SK-N-SH (cell line): ENCODE data around the gene IGFBPL1. TPM values are rescaled to one million over a fixed set of nuclear protein-coding genes. Genes with fewer than 3 reads are reported as not detected.

Source experiments
- CTCF ChIA-PET: fragments of 300-600, 350-600 bp; formaldehyde crosslinking; extraction: SDS; loops from one replicate; lab custom pipeline; 2021; lab: Yijun Ruan, JAX
- POLR2A ChIA-PET: fragments of 350-600 bp; sonication (Branson Sonifier 250); formaldehyde crosslinking; extraction: SDS; loops from one replicate; lab custom pipeline; 2020; ENCODE audit warnings: antibody characterized with exemption, inconsistent platforms; lab: Yijun Ruan, JAX
- DNase-seq: peaks from one replicate; pipeline ENCODE4 v3.0.0; 2012
- H2AFZ ChIP-seq: fragments of 200-600 bp; sonication (generic); 2 replicates; pipeline ENCODE4 v1.8.1; 2016; ENCODE audit warnings: antibody characterized with exemption, mild to moderate bottlenecking, low read depth
- H3F3A ChIP-seq: fragments of 200-600 bp; sonication (generic); replicated peaks from 2 replicates; pipeline ENCODE3; 2016; ENCODE audit warnings: antibody characterized with exemption, mild to moderate bottlenecking; ENCODE audit not compliant: insufficient read depth
- H3K27ac ChIP-seq, 2 experiments: fragments of 200-500 bp in 1 of 2; fragments of 200-600 bp in 1 of 2; sonication (Bioruptor generic) in 1 of 2; sonication (generic), shearing (Covaris generic) in 1 of 2; 2 replicates each; pipeline versions ENCODE4 v1.5.1 to v1.6.1; 2014 to 2016; ENCODE audit warnings: low read depth in 2 of 2, inconsistent platforms in 1 of 2, low read length in 1 of 2, mild to moderate bottlenecking in 1 of 2, mixed read lengths in 1 of 2
- H3K27me3 ChIP-seq: fragments of 200-600 bp; sonication (generic), shearing (Covaris generic); 2 replicates; pipeline ENCODE4 v1.6.1; 2016; ENCODE audit warnings: mixed run types; ENCODE audit not compliant: insufficient read depth
- H3K36me3 ChIP-seq, 2 experiments: fragments of 200-500 bp in 1 of 2; fragments of 200-600 bp in 1 of 2; sonication (Bioruptor generic) in 1 of 2; sonication (generic) in 1 of 2; replicated peaks in 1 of 2; 2 replicates each; pipeline versions ENCODE3 to v1.5.1; 2014 to 2016; ENCODE audit warnings: low read length in 1 of 2, mild to moderate bottlenecking in 1 of 2; ENCODE audit not compliant: insufficient read depth in 2 of 2, control insufficient read depth in 1 of 2
- H3K4me1 ChIP-seq, 2 experiments: fragments of 200-500 bp in 1 of 2; fragments of 200-600 bp in 1 of 2; sonication (Bioruptor generic) in 1 of 2; sonication (generic), shearing (Covaris generic) in 1 of 2; 2 replicates each; pipeline versions ENCODE4 v1.5.1 to v1.6.1; 2014 to 2016; ENCODE audit warnings: low read depth in 1 of 2, low read length in 1 of 2, mixed run types in 1 of 2; ENCODE audit not compliant: insufficient read depth in 2 of 2, control insufficient read depth in 1 of 2
- H3K4me2 ChIP-seq: fragments of 200-600 bp; sonication (generic), shearing (Covaris generic); 2 replicates; pipeline ENCODE4 v1.6.1; 2017; ENCODE audit warnings: mixed run types
- H3K4me3 ChIP-seq, 2 experiments: fragments of 200-500 bp in 1 of 2; fragments of 200-600 bp in 1 of 2; sonication (Bioruptor generic) in 1 of 2; sonication (generic), shearing (Covaris generic) in 1 of 2; 2 replicates each; pipeline versions ENCODE4 v1.5.1 to v1.8.1; 2014 to 2016; ENCODE audit warnings: low read depth in 2 of 2, inconsistent platforms in 1 of 2, low read length in 1 of 2, mild to moderate bottlenecking in 1 of 2, mixed read lengths in 1 of 2, moderate library complexity in 1 of 2
- H3K79me2 ChIP-seq: fragments of 200-600 bp; sonication (generic); 2 replicates; pipeline ENCODE4 v1.8.1; 2017; ENCODE audit warnings: mild to moderate bottlenecking; ENCODE audit not compliant: insufficient read depth
- H3K9ac ChIP-seq: fragments of 200-600 bp; sonication (generic); 2 replicates; pipeline ENCODE4 v1.6.1; 2017; ENCODE audit warnings: mixed run types
- H3K9me2 ChIP-seq: fragments of 200-600 bp; sonication (generic); 2 replicates; pipeline ENCODE4 v1.6.1; 2017; ENCODE audit warnings: mixed run types
- H3K9me3 ChIP-seq: fragments of 200-600 bp; sonication (generic); 2 replicates; pipeline ENCODE4 v1.6.1; 2017; ENCODE audit warnings: mixed run types, mild to moderate bottlenecking, moderate library complexity
- H4K20me1 ChIP-seq: fragments of 200-600 bp; sonication (generic); 2 replicates; pipeline ENCODE4 v1.6.1; 2017; ENCODE audit warnings: mild to moderate bottlenecking, mixed run types; ENCODE audit not compliant: insufficient read depth
- GABPA ChIP-seq: IDR thresholded peaks from 2 replicates; pipeline ENCODE4 v1.4.0; 2012; ENCODE audit warnings: low read depth, mild to moderate bottlenecking
- POLR2AphosphoS5 ChIP-seq: IDR thresholded peaks from 2 replicates; pipeline ENCODE4 v1.6.1; 2012; ENCODE audit warnings: low read depth, low read length
- RAD21 ChIP-seq: IDR thresholded peaks from 2 replicates; pipeline ENCODE4 v1.6.1; 2012; ENCODE audit warnings: mild to moderate bottlenecking, low read length
- TCF12 ChIP-seq: IDR thresholded peaks from 2 replicates; pipeline ENCODE4 v1.4.0; 2012
- YY1 ChIP-seq: IDR thresholded peaks from 2 replicates; pipeline ENCODE4 v1.4.0; 2012; ENCODE audit warnings: low read depth, mild to moderate bottlenecking
- WGBS: methylation state at CpG from one replicate; pipeline ENCODE4 v1.1.6; 2017; ENCODE audit warnings: low lambda C conversion rate; 5-methylcytosine and 5-hydroxymethylcytosine counted together
- polyA plus RNA-seq, 3 experiments: library from polyadenylated mRNA; depleted of rRNA; stranded (reverse); fragments of >200 nt; gene quantifications; 2 replicates each; pipeline ENCODE4 v1.2.3, GENCODE V29; 2012
- TF ChIP-seq, protein P1 (sequence below): IDR thresholded peaks from 2 replicates; pipeline ENCODE4 v1.4.0; 2012; ENCODE audit warnings: low read depth, borderline replicate concordance
- TF ChIP-seq, protein P2 (sequence below): IDR thresholded peaks from 2 replicates; pipeline ENCODE4 v1.6.1; 2012; ENCODE audit warnings: mild to moderate bottlenecking, low read depth, low read length, moderate library complexity
- TF ChIP-seq, protein P3 (sequence below): fragments of 200-600 bp; sonication (generic); IDR thresholded peaks from 2 replicates; pipeline ENCODE4 v1.6.1; 2017; ENCODE audit warnings: antibody characterized with exemption, mild to moderate bottlenecking, moderate library complexity
- TF ChIP-seq, protein P4 (sequence below): IDR thresholded peaks from 2 replicates; pipeline ENCODE4 v1.4.0; 2012; ENCODE audit warnings: low read depth
- TF ChIP-seq, protein P5 (sequence below): IDR thresholded peaks from 2 replicates; pipeline ENCODE4; 2012

The IGFBPL1 gene
- polyA plus RNA-seq, 1 of the 3 experiments (the other 2 are of a cell fraction): 0.41 TPM

DNA sequence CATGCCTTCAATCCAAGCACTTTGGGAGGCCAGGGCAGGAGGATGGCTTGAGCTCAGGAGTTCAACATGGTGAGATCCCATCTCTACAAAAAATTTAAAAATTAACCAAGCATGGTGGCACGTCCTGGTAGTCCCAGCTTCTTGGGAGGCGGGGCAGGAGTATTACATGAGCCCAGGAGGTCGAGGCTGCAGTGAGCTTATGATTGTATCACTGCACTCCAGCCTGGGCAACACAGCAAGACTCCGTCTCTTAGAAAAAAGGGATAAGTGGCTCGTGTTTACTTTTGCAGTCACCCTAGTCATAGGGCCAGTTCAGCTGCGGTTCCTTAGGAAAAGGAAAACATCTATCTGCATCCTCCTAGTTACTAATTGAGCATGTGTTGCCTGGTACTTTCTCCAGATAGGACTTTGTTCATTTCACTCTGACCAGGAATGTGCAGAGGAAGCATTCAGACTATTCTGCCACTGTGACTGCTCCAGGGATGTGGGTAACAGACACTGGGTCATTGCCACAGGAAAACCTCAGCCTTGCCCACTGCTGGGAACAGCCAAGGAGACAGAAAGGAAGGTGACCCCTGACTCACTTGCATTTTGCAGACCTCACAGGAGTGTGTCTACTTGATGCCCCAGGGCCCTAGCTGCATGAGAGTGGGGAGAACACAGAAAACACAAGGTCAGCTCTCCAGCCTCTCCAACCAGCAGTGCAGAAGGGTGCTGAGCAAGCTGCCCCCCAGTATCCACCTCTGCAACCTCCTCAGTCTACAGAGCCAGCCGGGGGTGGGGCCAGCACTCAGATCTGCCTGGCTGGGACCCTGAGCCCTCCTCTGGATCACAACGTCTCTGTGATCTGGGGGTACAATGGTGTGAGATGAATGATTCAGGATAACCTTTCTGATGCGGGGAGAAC, 65.6 kb downstream of the IGFBPL1 start:
- Histone ChIP-seq H3K9me2 (no peaks in the 10 kb centered on the region), H3K79me2 (no peaks in the 10 kb centered on the region), H3K9me3 (no peaks in the 10 kb centered on the region), H3K9ac (no peak overlapping the region), H3F3A (no peaks in the 10 kb centered on the region), H3K4me2 (no peak overlapping the region), H4K20me1 (no peaks in the 10 kb centered on the region), H2AFZ (no peak overlapping the region), H3K27me3 (no peaks in the 10 kb centered on the region), H3K4me3 (no peak overlapping the region), H3K36me3 (no peaks in the 10 kb centered on the region), H3K27ac (no peak overlapping the region), H3K4me1 (peaks cover 0 to 27% of the 10 kb centered on the region in 2 experiments; a peak in 2 of 4 replicates)
- DNase-seq: no peak
- WGBS: 52% methylated on average over 9 of the region's 9 CpGs
- CTCF ChIA-PET: interaction anchor here (0.9 to 7.2 kb wide), 10 partner anchors 13 to 454 kb away, joined by 3 to 124 read pairs (median 4); no protein-coding TSS in a partner anchor
- TF ChIP-seq YY1 (no peak), TCF12 (no peak), POLR2AphosphoS5 (no peak)
- TF ChIP-seq, protein P1, sequence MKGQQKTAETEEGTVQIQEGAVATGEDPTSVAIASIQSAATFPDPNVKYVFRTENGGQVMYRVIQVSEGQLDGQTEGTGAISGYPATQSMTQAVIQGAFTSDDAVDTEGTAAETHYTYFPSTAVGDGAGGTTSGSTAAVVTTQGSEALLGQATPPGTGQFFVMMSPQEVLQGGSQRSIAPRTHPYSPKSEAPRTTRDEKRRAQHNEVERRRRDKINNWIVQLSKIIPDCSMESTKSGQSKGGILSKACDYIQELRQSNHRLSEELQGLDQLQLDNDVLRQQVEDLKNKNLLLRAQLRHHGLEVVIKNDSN: no peak
- TF ChIP-seq, all 33 proteins: peak for 0
- POLR2A ChIA-PET: no interaction called here

DNA sequence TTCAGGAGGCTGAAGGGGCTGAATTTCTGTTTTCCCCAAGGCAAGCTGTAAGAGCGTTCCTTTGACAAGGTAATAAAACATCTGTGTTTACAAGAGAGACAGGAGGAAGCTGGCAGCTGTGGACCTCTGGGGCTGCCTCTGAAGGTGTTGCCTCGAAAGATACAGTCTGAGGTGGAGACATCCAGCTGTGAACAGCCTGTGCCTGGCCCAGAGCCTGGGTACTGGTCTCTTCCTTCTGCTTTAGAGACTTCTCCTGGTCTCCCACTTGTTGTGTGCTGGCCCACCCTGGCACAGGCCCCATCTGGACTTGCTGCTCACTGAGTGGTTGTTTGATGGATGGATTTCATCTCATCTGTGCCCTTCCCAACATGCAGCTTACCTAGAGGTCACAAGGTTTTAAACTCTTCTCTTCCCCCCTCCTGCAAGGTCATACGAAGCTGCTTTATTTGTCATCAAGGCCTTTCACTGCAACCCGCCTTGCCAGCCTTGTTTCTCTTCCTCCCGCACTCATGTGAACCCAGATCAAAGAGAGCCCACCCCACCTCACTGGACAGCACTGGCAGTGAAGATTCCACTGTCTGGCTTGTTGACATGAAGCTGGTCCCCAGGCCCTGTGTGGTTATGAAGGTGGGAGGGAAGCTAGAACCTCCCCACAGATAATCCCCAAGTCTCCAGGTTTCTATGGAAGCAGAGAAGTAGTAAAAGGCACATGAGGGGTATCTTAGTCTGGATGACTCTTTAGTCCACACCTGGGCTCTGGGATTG, 66.7 kb downstream of the IGFBPL1 start:
- Histone ChIP-seq H3K36me3 (no peaks in the 10 kb centered on the region), H4K20me1 (no peaks in the 10 kb centered on the region), H3F3A (no peaks in the 10 kb centered on the region), H3K9me3 (no peaks in the 10 kb centered on the region), H3K9ac (no peak overlapping the region), H3K9me2 (no peaks in the 10 kb centered on the region), H3K4me3 (no peak overlapping the region), H3K27ac (no peak overlapping the region), H2AFZ (no peak overlapping the region), H3K79me2 (no peaks in the 10 kb centered on the region), H3K27me3 (no peaks in the 10 kb centered on the region), H3K4me2 (no peak overlapping the region), H3K4me1 (peaks cover 0 to 27% of the 10 kb centered on the region in 2 experiments; a peak in 2 of 4 replicates)
- TF ChIP-seq, protein P2, sequence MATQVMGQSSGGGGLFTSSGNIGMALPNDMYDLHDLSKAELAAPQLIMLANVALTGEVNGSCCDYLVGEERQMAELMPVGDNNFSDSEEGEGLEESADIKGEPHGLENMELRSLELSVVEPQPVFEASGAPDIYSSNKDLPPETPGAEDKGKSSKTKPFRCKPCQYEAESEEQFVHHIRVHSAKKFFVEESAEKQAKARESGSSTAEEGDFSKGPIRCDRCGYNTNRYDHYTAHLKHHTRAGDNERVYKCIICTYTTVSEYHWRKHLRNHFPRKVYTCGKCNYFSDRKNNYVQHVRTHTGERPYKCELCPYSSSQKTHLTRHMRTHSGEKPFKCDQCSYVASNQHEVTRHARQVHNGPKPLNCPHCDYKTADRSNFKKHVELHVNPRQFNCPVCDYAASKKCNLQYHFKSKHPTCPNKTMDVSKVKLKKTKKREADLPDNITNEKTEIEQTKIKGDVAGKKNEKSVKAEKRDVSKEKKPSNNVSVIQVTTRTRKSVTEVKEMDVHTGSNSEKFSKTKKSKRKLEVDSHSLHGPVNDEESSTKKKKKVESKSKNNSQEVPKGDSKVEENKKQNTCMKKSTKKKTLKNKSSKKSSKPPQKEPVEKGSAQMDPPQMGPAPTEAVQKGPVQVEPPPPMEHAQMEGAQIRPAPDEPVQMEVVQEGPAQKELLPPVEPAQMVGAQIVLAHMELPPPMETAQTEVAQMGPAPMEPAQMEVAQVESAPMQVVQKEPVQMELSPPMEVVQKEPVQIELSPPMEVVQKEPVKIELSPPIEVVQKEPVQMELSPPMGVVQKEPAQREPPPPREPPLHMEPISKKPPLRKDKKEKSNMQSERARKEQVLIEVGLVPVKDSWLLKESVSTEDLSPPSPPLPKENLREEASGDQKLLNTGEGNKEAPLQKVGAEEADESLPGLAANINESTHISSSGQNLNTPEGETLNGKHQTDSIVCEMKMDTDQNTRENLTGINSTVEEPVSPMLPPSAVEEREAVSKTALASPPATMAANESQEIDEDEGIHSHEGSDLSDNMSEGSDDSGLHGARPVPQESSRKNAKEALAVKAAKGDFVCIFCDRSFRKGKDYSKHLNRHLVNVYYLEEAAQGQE: no peak
- TF ChIP-seq GABPA (no peak), RAD21 (no peak)
- TF ChIP-seq, protein P3, sequence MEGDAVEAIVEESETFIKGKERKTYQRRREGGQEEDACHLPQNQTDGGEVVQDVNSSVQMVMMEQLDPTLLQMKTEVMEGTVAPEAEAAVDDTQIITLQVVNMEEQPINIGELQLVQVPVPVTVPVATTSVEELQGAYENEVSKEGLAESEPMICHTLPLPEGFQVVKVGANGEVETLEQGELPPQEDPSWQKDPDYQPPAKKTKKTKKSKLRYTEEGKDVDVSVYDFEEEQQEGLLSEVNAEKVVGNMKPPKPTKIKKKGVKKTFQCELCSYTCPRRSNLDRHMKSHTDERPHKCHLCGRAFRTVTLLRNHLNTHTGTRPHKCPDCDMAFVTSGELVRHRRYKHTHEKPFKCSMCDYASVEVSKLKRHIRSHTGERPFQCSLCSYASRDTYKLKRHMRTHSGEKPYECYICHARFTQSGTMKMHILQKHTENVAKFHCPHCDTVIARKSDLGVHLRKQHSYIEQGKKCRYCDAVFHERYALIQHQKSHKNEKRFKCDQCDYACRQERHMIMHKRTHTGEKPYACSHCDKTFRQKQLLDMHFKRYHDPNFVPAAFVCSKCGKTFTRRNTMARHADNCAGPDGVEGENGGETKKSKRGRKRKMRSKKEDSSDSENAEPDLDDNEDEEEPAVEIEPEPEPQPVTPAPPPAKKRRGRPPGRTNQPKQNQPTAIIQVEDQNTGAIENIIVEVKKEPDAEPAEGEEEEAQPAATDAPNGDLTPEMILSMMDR: no peak
- TF ChIP-seq, protein P4, sequence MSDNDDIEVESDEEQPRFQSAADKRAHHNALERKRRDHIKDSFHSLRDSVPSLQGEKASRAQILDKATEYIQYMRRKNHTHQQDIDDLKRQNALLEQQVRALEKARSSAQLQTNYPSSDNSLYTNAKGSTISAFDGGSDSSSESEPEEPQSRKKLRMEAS: no peak
- TF ChIP-seq, protein P5, sequence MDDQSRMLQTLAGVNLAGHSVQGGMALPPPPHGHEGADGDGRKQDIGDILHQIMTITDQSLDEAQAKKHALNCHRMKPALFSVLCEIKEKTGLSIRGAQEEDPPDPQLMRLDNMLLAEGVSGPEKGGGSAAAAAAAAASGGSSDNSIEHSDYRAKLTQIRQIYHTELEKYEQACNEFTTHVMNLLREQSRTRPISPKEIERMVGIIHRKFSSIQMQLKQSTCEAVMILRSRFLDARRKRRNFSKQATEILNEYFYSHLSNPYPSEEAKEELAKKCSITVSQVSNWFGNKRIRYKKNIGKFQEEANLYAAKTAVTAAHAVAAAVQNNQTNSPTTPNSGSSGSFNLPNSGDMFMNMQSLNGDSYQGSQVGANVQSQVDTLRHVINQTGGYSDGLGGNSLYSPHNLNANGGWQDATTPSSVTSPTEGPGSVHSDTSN: no peak
- ChIA-PET POLR2A (no interaction called here), CTCF (interaction anchor here (1.0 to 7.2 kb wide), 9 partner anchors 13 to 444 kb away, joined by 3 to 124 read pairs (median 4); no protein-coding TSS in a partner anchor)
- no peak for DNase-seq
- 65% methylated on average over 5 of the region's 5 CpGs for WGBS
